CD4-positive, alpha-beta T cell treated with Interleukin-17A for 1 hour (primary cell): ENCODE data around the gene RBM26.

Experiments used
- DNase-seq: peaks from one replicate; pipeline ENCODE4 v3.0.0-alpha.2; 2020

RBM26 gene

GRCh38 chr13:79417741-79418140 lies 11.7 kb upstream of the RBM26 start:
- no peak for DNase-seq

GRCh38 chr13:79413521-79413920 lies 7.5 kb upstream of the RBM26 start:
- DNase-seq = no peak

GRCh38 chr13:79409828-79410227 lies 3.8 kb upstream of the RBM26 start:
- DNase-seq = no peak

- DNase-seq = no peak
Observed at GRCh38 chr13:79407349-79407979, 1.4 kb upstream of the RBM26 start.

GRCh38 chr13:79406597-79406908 lies 498 bp upstream of the RBM26 start:
- DNase-seq = no peak

GRCh38 chr13:79405501-79405830 lies 589 bp downstream of the RBM26 start:
- no peak for DNase-seq

- no peak for DNase-seq
Observed at GRCh38 chr13:79404985-79405384, 1.1 kb downstream of the RBM26 start.

GRCh38 chr13:79404361-79404760 lies 1.7 kb downstream of the RBM26 start:
- DNase-seq = no peak

GRCh38 chr13:79403113-79403512 lies 2.9 kb downstream of the RBM26 start:
- DNase-seq = no peak

- DNase-seq = no peak
Observed at GRCh38 chr13:79402679-79403078, 3.4 kb downstream of the RBM26 start.

- no peak for DNase-seq
Observed at GRCh38 chr13:79402074-79402635, 3.9 kb downstream of the RBM26 start.

GRCh38 chr13:79401259-79402070 lies 4.6 kb downstream of the RBM26 start:
- no peak for DNase-seq

- DNase-seq = no peak
Observed at GRCh38 chr13:79398915-79399314, 7.1 kb downstream of the RBM26 start.

- no peak for DNase-seq
Observed at GRCh38 chr13:79398127-79398526, 7.9 kb downstream of the RBM26 start.

- DNase-seq = no peak
Observed at GRCh38 chr13:79395881-79396280, 10.2 kb downstream of the RBM26 start.

- peak; percentile 54 for DNase-seq
Observed at GRCh38 chr13:79393564-79394249, 12.3 kb downstream of the RBM26 start.

GRCh38 chr13:79392882-79393563 lies 13.0 kb downstream of the RBM26 start:
- peak; percentile 58 for DNase-seq

GRCh38 chr13:79389026-79389425 lies 17.0 kb downstream of the RBM26 start:
- DNase-seq = no peak

GRCh38 chr13:79387853-79388252 lies 18.2 kb downstream of the RBM26 start:
- no peak for DNase-seq

GRCh38 chr13:79386125-79386826 lies 19.8 kb downstream of the RBM26 start:
- peak; percentile 46 for DNase-seq

GRCh38 chr13:79385694-79386093 lies 20.4 kb downstream of the RBM26 start:
- peak; percentile 30 for DNase-seq

GRCh38 chr13:79384022-79384610 lies 21.9 kb downstream of the RBM26 start:
- no peak for DNase-seq
